Fibroblast of pulmonary artery (primary cell): ENCODE data around the gene RHBDL1.

Experiments
- DNase-seq: peaks from one replicate; pipeline ENCODE4 v3.0.0-alpha.2; 2010; ENCODE audit warnings: low read depth
- H3K4me3 ChIP-seq: replicated peaks from 2 replicates; pipeline ENCODE4 v1.5.1; 2011; ENCODE audit warnings: low read depth, mild to moderate bottlenecking, control low read depth, low read length, moderate library complexity
- TF ChIP-seq, protein P1 (sequence below): IDR thresholded peaks from 2 replicates; pipeline ENCODE4 v1.5.1; 2011; ENCODE audit warnings: mild to moderate bottlenecking, control low read depth, low read length, inconsistent platforms; ENCODE audit errors: missing control alignments

RHBDL1 gene

DNA sequence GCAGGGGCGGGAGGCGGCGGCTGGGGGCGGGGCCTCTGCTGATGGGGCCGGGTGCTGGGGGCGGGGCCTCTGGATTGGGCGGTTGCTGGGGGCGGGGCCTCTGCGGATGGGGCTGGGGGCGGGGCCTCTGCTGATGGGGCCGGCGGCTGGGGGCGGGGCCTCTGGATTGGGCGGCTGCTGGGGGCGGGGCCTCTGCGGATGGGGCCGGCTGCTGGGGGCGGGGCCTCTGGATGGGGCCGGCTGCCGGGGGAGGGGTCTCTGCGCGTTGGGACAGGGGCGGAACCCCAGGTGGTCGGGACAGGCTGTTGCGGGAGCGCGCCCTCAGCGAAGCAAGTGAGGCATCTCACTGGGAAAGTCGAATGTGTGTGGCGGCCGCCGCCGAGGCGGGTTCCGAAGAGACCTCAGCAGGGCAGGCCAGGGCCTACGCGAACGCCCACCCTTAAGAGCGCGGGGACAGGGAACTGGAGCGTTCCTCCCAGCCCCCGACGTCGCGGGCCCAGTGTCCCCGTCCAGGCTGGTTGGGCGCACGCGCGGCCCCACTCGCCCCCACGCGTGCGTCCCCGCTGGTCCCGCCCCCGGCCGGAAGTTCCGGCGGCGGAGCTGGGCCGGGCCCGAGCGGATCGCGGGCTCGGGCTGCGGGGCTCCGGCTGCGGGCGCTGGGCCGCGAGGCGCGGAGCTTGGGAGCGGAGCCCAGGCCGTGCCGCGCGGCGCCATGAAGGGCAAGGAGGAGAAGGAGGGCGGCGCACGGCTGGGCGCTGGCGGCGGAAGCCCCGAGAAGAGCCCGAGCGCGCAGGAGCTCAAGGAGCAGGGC, 4.5 kb downstream of the RHBDL1 start, which contains the start of gene STUB1:
STUB1 (plus strand) TSS at position 597 of the 811 bp plus-strand sequence; CDS start at position 713, 116 bp downstream.
- DNase-seq: peak; percentile 87
- TF ChIP-seq, protein P1, sequence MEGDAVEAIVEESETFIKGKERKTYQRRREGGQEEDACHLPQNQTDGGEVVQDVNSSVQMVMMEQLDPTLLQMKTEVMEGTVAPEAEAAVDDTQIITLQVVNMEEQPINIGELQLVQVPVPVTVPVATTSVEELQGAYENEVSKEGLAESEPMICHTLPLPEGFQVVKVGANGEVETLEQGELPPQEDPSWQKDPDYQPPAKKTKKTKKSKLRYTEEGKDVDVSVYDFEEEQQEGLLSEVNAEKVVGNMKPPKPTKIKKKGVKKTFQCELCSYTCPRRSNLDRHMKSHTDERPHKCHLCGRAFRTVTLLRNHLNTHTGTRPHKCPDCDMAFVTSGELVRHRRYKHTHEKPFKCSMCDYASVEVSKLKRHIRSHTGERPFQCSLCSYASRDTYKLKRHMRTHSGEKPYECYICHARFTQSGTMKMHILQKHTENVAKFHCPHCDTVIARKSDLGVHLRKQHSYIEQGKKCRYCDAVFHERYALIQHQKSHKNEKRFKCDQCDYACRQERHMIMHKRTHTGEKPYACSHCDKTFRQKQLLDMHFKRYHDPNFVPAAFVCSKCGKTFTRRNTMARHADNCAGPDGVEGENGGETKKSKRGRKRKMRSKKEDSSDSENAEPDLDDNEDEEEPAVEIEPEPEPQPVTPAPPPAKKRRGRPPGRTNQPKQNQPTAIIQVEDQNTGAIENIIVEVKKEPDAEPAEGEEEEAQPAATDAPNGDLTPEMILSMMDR: no peak
- H3K4me3 ChIP-seq: peak within 1 kb of the TSS; percentile 77

DNA sequence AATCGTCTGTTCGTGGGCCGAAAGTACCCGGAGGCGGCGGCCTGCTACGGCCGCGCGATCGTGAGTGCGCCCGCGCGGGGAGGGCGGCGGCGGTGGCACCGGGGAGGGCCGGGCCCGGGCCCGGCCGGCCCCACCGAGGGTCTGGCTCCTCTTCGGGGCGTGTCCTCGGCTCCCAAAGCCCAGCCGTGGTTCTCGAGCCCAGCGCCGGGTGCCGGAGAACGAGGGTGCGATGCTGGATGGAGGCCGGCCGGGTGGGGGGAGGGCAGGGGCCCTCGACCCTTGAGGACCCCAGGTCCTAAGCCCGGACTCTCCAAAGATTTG, 5.1 kb downstream of the RHBDL1 start:
- TF ChIP-seq, protein P1: no peak
- peak overlapping the region; percentile 77 for H3K4me3 ChIP-seq
- DNase-seq: no peak

DNA sequence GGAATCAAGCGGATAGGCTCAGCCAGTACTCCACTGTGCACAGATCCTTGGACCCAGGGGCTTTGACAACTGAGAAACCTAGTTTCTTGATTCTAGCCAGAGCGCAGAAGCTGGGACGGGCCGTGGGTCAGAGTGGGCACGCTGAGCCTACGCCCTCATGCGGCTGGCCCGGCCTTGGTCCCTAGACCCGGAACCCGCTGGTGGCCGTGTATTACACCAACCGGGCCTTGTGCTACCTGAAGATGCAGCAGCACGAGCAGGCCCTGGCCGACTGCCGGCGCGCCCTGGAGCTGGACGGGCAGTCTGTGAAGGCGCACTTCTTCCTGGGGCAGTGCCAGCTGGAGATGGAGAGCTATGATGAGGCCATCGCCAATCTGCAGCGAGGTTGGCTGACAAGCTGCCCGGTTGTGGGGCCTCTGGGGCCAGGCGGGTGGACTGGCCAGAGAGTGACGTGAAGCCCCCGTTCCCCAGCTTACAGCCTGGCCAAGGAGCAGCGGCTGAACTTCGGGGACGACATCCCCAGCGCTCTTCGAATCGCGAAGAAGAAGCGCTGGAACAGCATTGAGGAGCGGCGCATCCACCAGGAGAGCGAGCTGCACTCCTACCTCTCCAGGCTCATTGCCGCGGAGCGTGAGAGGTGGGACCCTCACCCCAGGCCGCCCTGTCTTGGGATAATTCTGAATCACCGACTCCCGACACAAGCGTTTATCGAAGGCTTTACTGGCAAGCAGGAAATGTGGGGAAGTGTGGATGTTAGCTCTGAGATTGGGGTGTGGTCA, 5.7 kb downstream of the RHBDL1 start:
- peak; percentile 45 for DNase-seq
- TF ChIP-seq, protein P1: no peak
- H3K4me3 ChIP-seq: peak overlapping the region; percentile 77

DNA sequence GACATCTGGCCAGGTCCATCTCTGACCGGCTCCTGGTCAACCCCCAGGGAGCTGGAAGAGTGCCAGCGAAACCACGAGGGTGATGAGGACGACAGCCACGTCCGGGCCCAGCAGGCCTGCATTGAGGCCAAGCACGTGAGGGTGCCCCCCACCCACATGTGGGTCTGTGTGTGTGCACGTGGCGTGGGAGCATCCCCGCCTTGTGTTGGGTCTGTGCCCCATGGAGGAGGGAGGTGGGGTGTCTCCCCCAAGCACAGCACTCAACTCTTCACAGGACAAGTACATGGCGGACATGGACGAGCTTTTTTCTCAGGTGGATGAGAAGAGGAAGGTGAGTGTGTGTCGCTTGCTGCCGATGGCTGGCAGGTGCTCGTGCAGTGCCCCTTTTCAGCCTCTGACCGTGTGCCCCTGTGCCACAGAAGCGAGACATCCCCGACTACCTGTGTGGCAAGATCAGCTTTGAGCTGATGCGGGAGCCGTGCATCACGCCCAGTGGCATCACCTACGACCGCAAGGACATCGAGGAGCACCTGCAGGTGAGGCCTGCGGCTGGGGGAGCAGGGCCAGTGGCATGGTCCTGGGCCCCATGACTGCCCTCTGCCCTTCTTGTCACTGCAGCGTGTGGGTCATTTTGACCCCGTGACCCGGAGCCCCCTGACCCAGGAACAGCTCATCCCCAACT, 6.4 kb downstream of the RHBDL1 start:
- TF ChIP-seq, protein P1: no peak
- no peak for DNase-seq
- H3K4me3 ChIP-seq: peak overlapping the region; percentile 77

DNA sequence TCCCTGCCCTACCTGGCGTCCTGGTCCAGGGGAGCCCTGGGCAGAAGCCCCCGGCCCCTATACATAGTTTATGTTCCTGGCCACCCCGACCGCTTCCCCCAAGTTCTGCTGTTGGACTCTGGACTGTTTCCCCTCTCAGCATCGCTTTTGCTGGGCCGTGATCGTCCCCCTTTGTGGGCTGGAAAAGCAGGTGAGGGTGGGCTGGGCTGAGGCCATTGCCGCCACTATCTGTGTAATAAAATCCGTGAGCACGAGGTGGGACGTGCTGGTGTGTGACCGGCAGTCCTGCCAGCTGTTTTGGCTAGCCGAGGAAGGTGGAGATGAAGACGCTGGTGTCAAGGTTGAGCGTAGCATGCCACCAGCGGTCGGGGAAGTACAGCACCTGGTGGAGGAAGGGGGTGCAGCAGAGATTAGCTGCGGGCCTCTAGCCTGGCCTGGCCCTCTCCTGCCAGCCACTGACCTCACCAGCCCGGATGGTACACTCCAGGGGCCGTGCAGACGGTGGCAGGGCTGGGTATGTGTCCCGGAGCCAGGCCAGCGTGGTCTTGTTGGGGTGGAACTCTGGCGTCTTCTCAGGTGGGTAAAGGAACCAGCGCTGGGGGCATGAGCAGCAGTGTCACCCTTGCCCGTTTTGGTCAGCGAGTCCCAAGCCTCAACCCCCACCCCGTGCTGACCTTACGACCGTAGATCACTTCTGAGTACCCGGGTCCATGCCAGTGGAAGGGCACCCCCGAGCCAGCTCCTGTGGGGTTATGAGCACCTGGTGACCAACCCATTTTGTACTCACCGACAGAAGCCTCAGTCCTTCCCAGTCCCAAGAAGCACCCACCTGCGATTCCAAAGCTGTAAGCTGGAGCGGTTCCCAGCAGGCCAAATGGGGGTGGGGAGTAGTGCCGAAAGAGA, 7.3 kb downstream of the RHBDL1 start:
- TF ChIP-seq, protein P1: no peak
- no peak for DNase-seq
- peak overlapping the region; percentile 57 for H3K4me3 ChIP-seq
